H9 (cell line): ENCODE measurements around the gene CSRP1. TPM values are rescaled to one million over a fixed set of nuclear protein-coding genes. Genes with fewer than 3 reads are reported as not detected.
A peak's percentile ranks its signal among the peaks of the same experiment; 100 is the strongest.

ENCODE experiments used
- DNase-seq: peaks from one replicate; pipeline ENCODE4 v3.0.0-alpha.2; 2017
- H2AFZ ChIP-seq: one replicate; pipeline ENCODE4 v1.6.1; 2013; ENCODE audit warnings: mild to moderate bottlenecking, low read length, control low read depth, moderate library complexity
- H2AK5ac ChIP-seq: 2 replicates; pipeline ENCODE4 v1.6.1; 2013; ENCODE audit warnings: low read length, control low read depth, mixed read lengths; ENCODE audit not compliant: insufficient read length
- H2BK120ac ChIP-seq: one replicate; pipeline ENCODE4 v1.6.1; 2013; ENCODE audit warnings: low read depth, mild to moderate bottlenecking, low read length, control low read depth, inconsistent platforms; ENCODE audit not compliant: poor library complexity, severe bottlenecking
- H2BK12ac ChIP-seq: 2 replicates; pipeline ENCODE4 v1.6.1; 2013; ENCODE audit warnings: low read length, control low read depth, mixed read lengths, low read depth; ENCODE audit not compliant: insufficient read length
- H2BK15ac ChIP-seq: 2 replicates; pipeline ENCODE4 v1.6.1; 2013; ENCODE audit warnings: low read depth, low read length, control low read depth
- H2BK20ac ChIP-seq: one replicate; pipeline ENCODE4 v1.6.1; 2013; ENCODE audit warnings: low read depth, mild to moderate bottlenecking, low read length, control low read depth, inconsistent platforms; ENCODE audit not compliant: poor library complexity, severe bottlenecking
- H2BK5ac ChIP-seq: 2 replicates; pipeline ENCODE4 v1.6.1; 2013; ENCODE audit warnings: low read length, control low read depth, mixed read lengths; ENCODE audit not compliant: insufficient read length
- H3K14ac ChIP-seq: 2 replicates; pipeline ENCODE4 v1.6.1; 2013; ENCODE audit warnings: low read length, control low read depth; ENCODE audit not compliant: insufficient read depth
- H3K18ac ChIP-seq: 2 replicates; pipeline ENCODE4 v1.6.1; 2013; ENCODE audit warnings: low read depth, mild to moderate bottlenecking, mixed read lengths, low read length, control low read depth; ENCODE audit not compliant: insufficient read length
- H3K23ac ChIP-seq: 2 replicates; pipeline ENCODE4 v1.6.1; 2013; ENCODE audit warnings: low read length, control low read depth, mixed read lengths, low read depth; ENCODE audit not compliant: insufficient read length
- H3K23me2 ChIP-seq: 2 replicates; pipeline ENCODE4 v1.6.1; 2013; ENCODE audit warnings: low read depth, mild to moderate bottlenecking, mixed read lengths, low read length, control low read depth; ENCODE audit not compliant: insufficient read length, poor library complexity, severe bottlenecking
- H3K27ac ChIP-seq: 2 replicates; pipeline ENCODE4 v1.5.1; 2013; ENCODE audit warnings: low read length, control low read depth, mixed read lengths, low read depth; ENCODE audit not compliant: insufficient read length
- H3K27me3 ChIP-seq: 2 replicates; pipeline ENCODE4 v1.6.1; 2013; ENCODE audit warnings: low read length, control low read depth, inconsistent platforms; ENCODE audit not compliant: insufficient read depth
- H3K4ac ChIP-seq: 2 replicates; pipeline ENCODE4 v1.6.1; 2013; ENCODE audit warnings: low read depth, mild to moderate bottlenecking, control low read depth, inconsistent platforms, low read length, moderate library complexity
- H3K4me1 ChIP-seq: 2 replicates; pipeline ENCODE4 v1.6.1; 2013; ENCODE audit warnings: low read length, control low read depth, inconsistent platforms; ENCODE audit not compliant: insufficient read depth
- H3K4me2 ChIP-seq: 2 replicates; pipeline ENCODE4 v1.6.1; 2013; ENCODE audit warnings: low read length, control low read depth, mixed read lengths; ENCODE audit not compliant: insufficient read length, insufficient read depth
- H3K56ac ChIP-seq: 2 replicates; pipeline ENCODE4 v1.6.1; 2013; ENCODE audit warnings: low read depth, mild to moderate bottlenecking, mixed read lengths, low read length, control low read depth; ENCODE audit not compliant: insufficient read length
- H3K79me1 ChIP-seq: 2 replicates; pipeline ENCODE4 v1.6.1; 2013; ENCODE audit warnings: low read depth, mild to moderate bottlenecking, moderate library complexity, low read length, control low read depth, inconsistent platforms; ENCODE audit not compliant: insufficient read depth, poor library complexity, severe bottlenecking
- H3K79me2 ChIP-seq: 2 replicates; pipeline ENCODE4 v1.6.1; 2013; ENCODE audit warnings: low read length, control low read depth, inconsistent platforms; ENCODE audit not compliant: insufficient read depth
- H3K9ac ChIP-seq: 2 replicates; pipeline ENCODE4 v1.6.1; 2013; ENCODE audit warnings: low read length, control low read depth, mixed read lengths; ENCODE audit not compliant: insufficient read length; ENCODE audit errors: extremely low read depth
- H3K9me3 ChIP-seq: one replicate; pipeline ENCODE4 v1.6.1; 2013; ENCODE audit warnings: low read depth, low read length, inconsistent platforms; ENCODE audit not compliant: control insufficient read depth
- H3T11ph ChIP-seq: one replicate; pipeline ENCODE4 v1.6.1; 2013; ENCODE audit warnings: mild to moderate bottlenecking, low read length, control low read depth, inconsistent platforms
- H4K20me1 ChIP-seq: one replicate; pipeline ENCODE4 v1.6.1; 2013; ENCODE audit not compliant: control insufficient read depth, insufficient read length, insufficient read depth
- H4K5ac ChIP-seq: 2 replicates; pipeline ENCODE4 v1.6.1; 2013; ENCODE audit warnings: low read depth, mild to moderate bottlenecking, mixed read lengths, low read length, control low read depth; ENCODE audit not compliant: insufficient read length
- H4K8ac ChIP-seq: replicated peaks from 2 replicates; pipeline ENCODE4 v1.6.1; 2013; ENCODE audit warnings: low read length, control low read depth, mixed read lengths, low read depth; ENCODE audit not compliant: insufficient read length
- H4K91ac ChIP-seq: 2 replicates; pipeline ENCODE4 v1.6.1; 2013; ENCODE audit warnings: low read depth, mild to moderate bottlenecking, moderate library complexity, mixed read lengths, low read length, control low read depth; ENCODE audit not compliant: insufficient read length
- H3K27ac Mint-ChIP-seq, 3 experiments: 2 replicates in 2 of 3; 3 replicates in 1 of 3; pipeline ENCODE4 v1.8.0; 2020 to 2021; ENCODE audit warnings: mixed read lengths in 3 of 3, mild to moderate bottlenecking in 1 of 3, moderate library complexity in 1 of 3
- H3K27me3 Mint-ChIP-seq: 2 replicates; pipeline ENCODE4 v1.8.0; 2021; ENCODE audit warnings: low read depth, mild to moderate bottlenecking, moderate library complexity, mixed read lengths
- H3K36me3 Mint-ChIP-seq, 3 experiments: 2 replicates in 2 of 3; 3 replicates in 1 of 3; pipeline ENCODE4 v1.8.0; 2020 to 2021; ENCODE audit warnings: low read depth in 3 of 3, mixed read lengths in 3 of 3; ENCODE audit not compliant: insufficient read depth in 1 of 3
- H3K4me1 Mint-ChIP-seq, 2 experiments: 2 replicates each; pipeline ENCODE4 v1.8.0; 2020; ENCODE audit warnings: mixed read lengths in 2 of 2
- H3K4me3 Mint-ChIP-seq, 2 experiments: 2 replicates in 1 of 2; 3 replicates in 1 of 2; pipeline ENCODE4 v1.8.0; 2020 to 2021; ENCODE audit warnings: mild to moderate bottlenecking in 2 of 2, mixed read lengths in 2 of 2, moderate library complexity in 1 of 2
- H3K9me3 Mint-ChIP-seq, 2 experiments: 2 replicates in 1 of 2; 3 replicates in 1 of 2; pipeline ENCODE4 v1.8.0; 2020; ENCODE audit warnings: mild to moderate bottlenecking in 2 of 2, mixed read lengths in 2 of 2, moderate library complexity in 1 of 2
- WGBS: extraction: QIAGEN DNeasy Blood & Tissue Kit; methylation state at CpG from one replicate; pipeline ENCODE4 v1.1.7; 2013; ENCODE audit warnings: missing lambda C conversion rate, low lambda C conversion rate, mixed read lengths; ENCODE audit not compliant: insufficient read length; ENCODE audit errors: extremely low coverage; 5-methylcytosine and 5-hydroxymethylcytosine counted together
- total RNA-seq: library from RNA; stranded (reverse); gene quantifications from 2 replicates; pipeline ENCODE4 v1.2.1, GENCODE V29; 2021
- TF ChIP-seq, protein P1 (sequence below): fragments of 200-600 bp; sonication (generic); conservative IDR thresholded peaks from 3 replicates; pipeline ENCODE4 v1.8.0; 2021; ENCODE audit warnings: antibody characterized with exemption, mild to moderate bottlenecking

Gene CSRP1
- total RNA-seq, 1 experiment from 2014 or later = 0.44 TPM

DNA sequence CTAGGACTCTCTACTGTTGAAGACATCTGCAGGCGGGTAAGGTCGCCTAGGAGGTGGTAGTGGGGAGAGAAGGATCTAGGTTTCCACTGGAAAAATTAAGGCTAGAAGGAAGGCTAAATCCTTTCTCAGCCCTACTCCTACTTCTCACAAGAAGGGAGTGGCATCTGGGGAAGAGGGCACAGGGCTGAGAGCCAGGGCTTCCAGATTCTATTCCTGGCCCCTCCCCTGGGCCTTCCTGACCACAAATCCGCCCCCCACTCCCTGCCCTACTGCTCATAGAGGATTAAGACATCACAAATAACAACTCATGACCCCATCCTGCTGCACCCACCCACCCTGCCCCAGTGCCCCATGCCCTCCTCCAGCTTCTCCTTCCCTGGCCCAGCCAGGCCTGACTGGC lies 40.4 kb downstream of the CSRP1 start:
- no peak overlapping the region for H2BK12ac ChIP-seq
- no peak overlapping the region for H4K8ac ChIP-seq
- H4K20me1 ChIP-seq = no peaks in the 10 kb centered on the region
- H3K27ac ChIP-seq = no peak overlapping the region
- no peak overlapping the region for H4K5ac ChIP-seq
- no peak for DNase-seq
- H2BK15ac ChIP-seq = no peak overlapping the region
- H3K9ac ChIP-seq = no peak overlapping the region
- no peak overlapping the region for H2AFZ ChIP-seq
- H3K27me3 Mint-ChIP-seq = peaks cover 21% of the 10 kb centered on the region
- peaks cover 19% of the 10 kb centered on the region for H3K23me2 ChIP-seq
- no peak overlapping the region for H2BK5ac ChIP-seq
- no peak overlapping the region for H3K27ac Mint-ChIP-seq
- peaks cover 0 to 26% (median 18%) of the 10 kb centered on the region in 3 experiments; a peak in 5 of 7 replicates for H3K36me3 Mint-ChIP-seq
- WGBS = no CpG with 5 or more reads among the region's 3 CpGs
- no peak overlapping the region for H3T11ph ChIP-seq
- H3K4me2 ChIP-seq = no peak overlapping the region
- TF ChIP-seq, protein P1, sequence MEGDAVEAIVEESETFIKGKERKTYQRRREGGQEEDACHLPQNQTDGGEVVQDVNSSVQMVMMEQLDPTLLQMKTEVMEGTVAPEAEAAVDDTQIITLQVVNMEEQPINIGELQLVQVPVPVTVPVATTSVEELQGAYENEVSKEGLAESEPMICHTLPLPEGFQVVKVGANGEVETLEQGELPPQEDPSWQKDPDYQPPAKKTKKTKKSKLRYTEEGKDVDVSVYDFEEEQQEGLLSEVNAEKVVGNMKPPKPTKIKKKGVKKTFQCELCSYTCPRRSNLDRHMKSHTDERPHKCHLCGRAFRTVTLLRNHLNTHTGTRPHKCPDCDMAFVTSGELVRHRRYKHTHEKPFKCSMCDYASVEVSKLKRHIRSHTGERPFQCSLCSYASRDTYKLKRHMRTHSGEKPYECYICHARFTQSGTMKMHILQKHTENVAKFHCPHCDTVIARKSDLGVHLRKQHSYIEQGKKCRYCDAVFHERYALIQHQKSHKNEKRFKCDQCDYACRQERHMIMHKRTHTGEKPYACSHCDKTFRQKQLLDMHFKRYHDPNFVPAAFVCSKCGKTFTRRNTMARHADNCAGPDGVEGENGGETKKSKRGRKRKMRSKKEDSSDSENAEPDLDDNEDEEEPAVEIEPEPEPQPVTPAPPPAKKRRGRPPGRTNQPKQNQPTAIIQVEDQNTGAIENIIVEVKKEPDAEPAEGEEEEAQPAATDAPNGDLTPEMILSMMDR = no peak
- no peak overlapping the region for H2BK20ac ChIP-seq
- no peak overlapping the region for H3K56ac ChIP-seq
- no peak overlapping the region for H2AK5ac ChIP-seq
- no peaks in the 10 kb centered on the region; the same call in 1 of the 2 replicates for H3K4me1 ChIP-seq
- H2BK120ac ChIP-seq = no peak overlapping the region
- H3K9me3 Mint-ChIP-seq = no peaks in the 10 kb centered on the region
- H3K79me1 ChIP-seq = no peaks in the 10 kb centered on the region
- H3K4me3 Mint-ChIP-seq = peak overlapping the region in 1 of 2 experiments; percentile 85; a peak in 2 of 5 replicates
- no peak overlapping the region for H3K18ac ChIP-seq
- no peak overlapping the region for H3K14ac ChIP-seq
- no peaks in the 10 kb centered on the region for H3K9me3 ChIP-seq
- no peak overlapping the region for H4K91ac ChIP-seq
- H3K4me1 Mint-ChIP-seq = peaks cover 29 to 34% of the 10 kb centered on the region in 2 experiments
- peaks cover 2% of the 10 kb centered on the region; the same call in 1 of the 2 replicates for H3K27me3 ChIP-seq
- no peak overlapping the region for H3K4ac ChIP-seq
- peaks cover 10% of the 10 kb centered on the region; the same call in 1 of the 2 replicates for H3K79me2 ChIP-seq
- H3K23ac ChIP-seq = no peak overlapping the region
